LNCAP (cell line): ENCODE results near the gene TPTE2.

Experiments used
- CTCF ChIP-seq: fragments of 450-650 bp; IDR thresholded peaks from 2 replicates; pipeline ENCODE4 v1.5.1; 2017; ENCODE audit warnings: mild to moderate bottlenecking

TPTE2 gene

GRCh38 chr13:19586904-19587634, 25.7 kb upstream of the TPTE2 start:
- TF ChIP-seq CTCF, result no peak

DNA sequence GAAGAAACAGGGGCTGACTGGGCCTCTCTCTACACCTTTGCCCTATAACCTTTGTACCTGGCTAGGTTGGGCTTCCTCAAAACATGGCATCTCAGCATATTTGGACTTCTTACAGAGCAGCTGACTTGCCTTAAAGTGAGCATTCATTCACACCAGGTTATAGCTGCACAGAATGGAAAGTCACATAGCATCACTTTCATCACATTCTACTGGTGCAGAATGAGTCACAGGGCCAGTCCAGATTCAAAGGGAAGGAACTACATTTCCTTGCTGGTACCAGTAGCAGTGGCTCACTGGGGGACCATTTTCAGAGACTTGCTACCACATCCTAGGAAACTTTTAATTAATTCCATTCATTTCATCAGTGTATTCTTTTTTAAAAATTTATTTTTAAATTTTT, 20.3 kb upstream of the TPTE2 start:
- no peak for TF ChIP-seq CTCF

- TF ChIP-seq CTCF, result no peak
These were observed 13.9 kb upstream of the TPTE2 start for GRCh38 chr13:19575230-19575629.

GRCh38 chr13:19573120-19573716, 11.9 kb upstream of the TPTE2 start:
- no peak for TF ChIP-seq CTCF

DNA sequence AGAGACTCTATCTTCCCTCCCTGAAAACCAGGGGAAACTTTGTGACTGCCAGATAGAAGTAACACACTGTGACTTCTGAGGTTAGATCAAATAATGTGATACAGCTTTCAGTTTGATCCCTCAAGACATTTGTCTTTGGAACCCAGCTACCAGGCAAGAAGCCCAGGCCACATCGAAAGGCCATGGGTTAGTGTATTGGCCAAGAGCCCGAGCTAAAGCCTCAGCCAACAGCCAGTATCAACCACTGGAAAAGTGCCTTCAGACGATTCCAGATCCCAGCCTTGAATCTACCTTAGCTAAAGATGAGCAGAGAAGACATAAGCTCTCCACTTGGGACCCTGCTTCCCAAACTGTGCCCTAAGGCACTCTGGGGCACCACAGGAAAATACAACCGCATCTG, 10.9 kb upstream of the TPTE2 start:
- TF ChIP-seq CTCF, result no peak

DNA sequence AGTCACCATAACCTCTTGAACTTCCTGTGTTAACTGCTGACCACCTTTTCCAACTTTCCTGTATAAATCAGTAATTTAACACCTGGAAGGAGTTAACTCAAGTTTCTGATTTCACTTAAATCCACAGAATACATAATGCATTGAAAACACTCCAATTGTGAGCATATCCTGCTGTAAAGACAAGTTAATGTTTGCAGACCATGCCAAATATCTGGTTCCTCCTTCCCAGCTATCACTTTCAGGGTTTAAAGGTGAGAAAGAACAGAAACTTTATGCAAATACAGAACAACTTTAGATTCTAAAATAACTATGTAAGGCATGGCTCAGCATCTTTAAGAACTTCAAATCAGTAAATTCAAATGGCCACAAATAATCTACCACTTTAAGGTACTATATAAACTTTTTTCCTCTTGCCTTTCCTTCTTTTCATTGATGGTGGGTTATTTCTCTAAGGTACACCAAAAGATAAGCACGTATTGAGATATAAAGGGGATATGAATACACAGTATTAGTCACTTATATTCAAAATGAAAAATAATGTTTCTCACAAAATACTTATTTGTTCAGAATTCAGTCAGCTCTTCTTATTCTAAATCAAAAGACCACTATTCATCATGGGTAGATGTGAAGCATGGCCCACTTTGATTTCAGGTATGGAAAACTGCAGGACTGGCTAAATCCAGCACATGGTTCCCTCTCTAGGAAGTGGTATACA, 6.6 kb upstream of the TPTE2 start:
- TF ChIP-seq CTCF, result no peak

GRCh38 chr13:19561585-19561984, 253 bp upstream of the TPTE2 start:
- TF ChIP-seq CTCF, result no peak
